SK-MEL-5 (cell line): ENCODE data around the gene DAO. TPM values are rescaled to one million over a fixed set of nuclear protein-coding genes. Genes with fewer than 3 reads are reported as not detected.

Source experiments
- DNase-seq: peaks from one replicate; pipeline ENCODE4 v3.0.0-alpha.2; 2016; ENCODE audit warnings: low read depth, low spot score
- in situ Hi-C: cut with HindIII; loops from 2 replicates; pipeline ENCODE4 v1.10.0; 2016; ENCODE audit warnings: low sequenced_read_pairs, high pct_unique_total_duplicates, low pct_unique_long_range_greater_than_20kb
- small RNA-seq, 2 experiments: library from RNA; depleted of rRNA; stranded (forward); fragments of <200 nt; gene quantifications; one replicate each; pipeline ENCODE3, GENCODE V24; 2014
- total RNA-seq: library from RNA; depleted of rRNA; stranded (reverse); fragments of >200 nt; shearing (Covaris generic); gene quantifications from 2 replicates; pipeline ENCODE4 v1.2.3, GENCODE V29; 2014; rRNA removed

Gene DAO
- total RNA-seq, 1 experiment from 2014 or later: not detected

GRCh38 chr12:108935159-108935763, 55.4 kb downstream of the DAO start:
- no peak for DNase-seq
- in situ Hi-C loops: no loop called here

GRCh38 chr12:108938247-108938924, 58.5 kb downstream of the DAO start:
- in situ Hi-C loops: no loop called here
- DNase-seq: no peak

- in situ Hi-C loops: no loop called here
- DNase-seq: peak; percentile 68
These were observed 59.7 kb downstream of the DAO start for GRCh38 chr12:108939594-108939993.

GRCh38 chr12:108940138-108940537, 60.2 kb downstream of the DAO start:
- in situ Hi-C loops: no loop called here
- no peak for DNase-seq

GRCh38 chr12:108947097-108947496, 67.2 kb downstream of the DAO start:
- in situ Hi-C loops: no loop called here

GRCh38 chr12:108948367-108948766, 68.5 kb downstream of the DAO start:
- in situ Hi-C loops: no loop called here
- no peak for DNase-seq

More at GRCh38 chr12:108947097-108947496, 67.2 kb downstream of the DAO start:
- no peak for DNase-seq

GRCh38 chr12:108949976-108950375, 70.1 kb downstream of the DAO start:
- no peak for DNase-seq
- in situ Hi-C loops: no loop called here

Small RNA genes within 50 kb of the gene (small RNA-seq; reads per million reads assigned to genes)
- gene MIR619 (0 reads per million in 2 experiments), gene RNU6-361P (0 reads per million in 2 experiments)

Other genes starting within 250 kb of the DAO start
- gene SELPLG, start 246.2 kb upstream of the DAO start, total RNA-seq: 0.50 and 0.80 TPM in 2 replicates
- 156 and 175 TPM in 2 replicates for gene CORO1C, start 148.6 kb upstream of the DAO start, total RNA-seq
- gene SSH1, start 22.5 kb upstream of the DAO start, total RNA-seq: 51.8 and 52.6 TPM in 2 replicates
- gene SVOP, start 141.0 kb downstream of the DAO start, total RNA-seq: 0.05 TPM in 1 of 2 replicates, not detected in the other
- 11.8 and 16.2 TPM in 2 replicates for gene USP30, start 172.5 kb downstream of the DAO start, total RNA-seq
- 30.2 and 32.7 TPM in 2 replicates for gene ALKBH2, start 213.4 kb downstream of the DAO start, total RNA-seq
- gene UNG, start 217.5 kb downstream of the DAO start, total RNA-seq: 35.3 and 35.4 TPM in 2 replicates
- gene ACACB, start 236.5 kb downstream of the DAO start, total RNA-seq: 5.9 and 6.9 TPM in 2 replicates